HG03097 (cell line): ENCODE results near the gene RITA1.
A peak's percentile ranks its signal among the peaks of the same experiment; 100 is the strongest.
"Not testable (repeated sequence)": the region's sequence is repeated elsewhere in the genome, so short reads cannot be mapped to it uniquely, and the experiment has no call there.

Source experiments
- ATAC-seq: cut with Tn5 transposase; IDR thresholded peaks from one replicate; pipeline ENCODE4 v1.9.1; 2021; ENCODE audit not compliant: unreplicated experiment, low FRiP score

RITA1 gene

GRCh38 chr12:113185180-113186032, at the start of gene RITA1, which contains the start of gene DDX54:
TSS of gene RITA1 (plus strand) at chr12:113185721. CDS start at chr12:113186747, 1,026 bp downstream.
TSS of gene DDX54 (minus strand) at chr12:113185478. CDS start at chr12:113185451, 27 bp downstream.
- peak; percentile 36 for ATAC-seq

- ATAC-seq: no peak
Observed at GRCh38 chr12:113136128-113136989, 49.2 kb upstream of the RITA1 start.

- ATAC-seq: no peak
Observed at GRCh38 chr12:113136990-113137511, 48.5 kb upstream of the RITA1 start.

GRCh38 chr12:113137861-113138783, 47.4 kb upstream of the RITA1 start:
- ATAC-seq: no peak

- ATAC-seq: no peak
Observed at GRCh38 chr12:113138826-113139225, 46.7 kb upstream of the RITA1 start.

GRCh38 chr12:113140706-113141105, 44.8 kb upstream of the RITA1 start:
- no peak for ATAC-seq

GRCh38 chr12:113141716-113142115, 43.8 kb upstream of the RITA1 start:
- not testable (repeated sequence) for ATAC-seq

GRCh38 chr12:113142173-113142885, 43.2 kb upstream of the RITA1 start:
- no peak for ATAC-seq

GRCh38 chr12:113142886-113143332, 42.6 kb upstream of the RITA1 start:
- no peak for ATAC-seq

GRCh38 chr12:113143959-113144358, 41.6 kb upstream of the RITA1 start:
- ATAC-seq: no peak

- no peak for ATAC-seq
Observed at GRCh38 chr12:113144806-113145205, 40.7 kb upstream of the RITA1 start.

- no peak for ATAC-seq
Observed at GRCh38 chr12:113145720-113146551, 39.6 kb upstream of the RITA1 start.

GRCh38 chr12:113146999-113147398, 38.5 kb upstream of the RITA1 start:
- no peak for ATAC-seq

GRCh38 chr12:113149361-113150150, 36.0 kb upstream of the RITA1 start, which contains the start of gene CFAP73:
TSS of gene CFAP73 (plus strand) at chr12:113149724. CDS start at chr12:113149858, 134 bp downstream.
- no peak for ATAC-seq

- ATAC-seq: no peak
Observed at GRCh38 chr12:113151655-113152054, 33.9 kb upstream of the RITA1 start.

GRCh38 chr12:113152196-113152834, 33.2 kb upstream of the RITA1 start:
- ATAC-seq: no peak
